Ectodermal cell (in vitro differentiated cells): ENCODE data around the gene MTCL1.

Source experiments
- H3K27ac ChIP-seq: 2 replicates; pipeline ENCODE4 v1.7.0; 2013; ENCODE audit warnings: mild to moderate bottlenecking, low read depth, low read length; ENCODE audit not compliant: insufficient read depth, poor library complexity, severe bottlenecking
- H3K27me3 ChIP-seq: 2 replicates; pipeline ENCODE4 v1.7.0; 2013; ENCODE audit warnings: mild to moderate bottlenecking, low read length; ENCODE audit not compliant: insufficient read depth, control insufficient read depth, poor library complexity, severe bottlenecking
- H3K36me3 ChIP-seq: one replicate; pipeline ENCODE4 v1.7.0; 2013; ENCODE audit warnings: low read length; ENCODE audit not compliant: control insufficient read depth, insufficient read depth
- H3K4me1 ChIP-seq: one replicate; pipeline ENCODE4 v1.7.0; 2013; ENCODE audit warnings: low read length; ENCODE audit not compliant: control insufficient read depth, insufficient read depth
- H3K4me3 ChIP-seq: 2 replicates; pipeline ENCODE4 v1.7.0; 2013; ENCODE audit warnings: low read depth, low read length, control low read depth; ENCODE audit not compliant: insufficient read depth
- H3K9me3 ChIP-seq: 2 replicates; pipeline ENCODE4 v1.7.0; 2013; ENCODE audit warnings: mild to moderate bottlenecking, low read length, moderate library complexity; ENCODE audit not compliant: control insufficient read depth
- WGBS, 2 experiments: methylation state at CpG; one replicate each; pipeline ENCODE4 v1.1.7; 2013; ENCODE audit warnings: missing lambda C conversion rate in 2 of 2; 5-methylcytosine and 5-hydroxymethylcytosine counted together

Gene MTCL1

DNA sequence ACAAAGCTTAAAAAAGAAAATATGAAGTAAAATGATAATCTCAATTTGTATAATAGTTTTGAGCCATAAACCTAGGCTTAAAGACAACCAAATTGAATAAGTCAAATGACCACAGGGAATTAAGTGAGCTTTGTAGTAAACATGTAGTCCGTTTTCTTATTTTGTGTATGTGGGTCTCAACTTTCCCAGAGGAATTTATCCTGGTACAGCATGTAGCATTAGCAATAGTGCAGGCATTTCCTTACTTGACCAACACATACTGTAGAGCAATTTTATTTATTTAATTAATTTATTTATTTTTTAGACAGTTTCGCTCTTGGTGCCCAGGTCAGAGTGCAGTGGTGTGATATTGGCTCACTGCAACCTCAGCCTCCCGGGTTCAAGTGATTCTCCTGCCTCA lies 37.5 kb upstream of the MTCL1 start:
- H3K4me3 ChIP-seq: no peak overlapping the region
- no peaks in the 10 kb centered on the region for H3K36me3 ChIP-seq
- no peak overlapping the region for H3K27ac ChIP-seq
- no peaks in the 10 kb centered on the region for H3K9me3 ChIP-seq
- no peaks in the 10 kb centered on the region for H3K27me3 ChIP-seq
- 92 to 96% methylated on average over 3 of the region's 3 CpGs for WGBS, 2 experiments
- H3K4me1 ChIP-seq: peaks cover 9% of the 10 kb centered on the region

- Histone ChIP-seq H3K36me3 (no peaks in the 10 kb centered on the region), H3K4me3 (no peak overlapping the region), H3K9me3 (no peaks in the 10 kb centered on the region), H3K27me3 (no peaks in the 10 kb centered on the region), H3K27ac (no peak overlapping the region), H3K4me1 (peaks cover 4% of the 10 kb centered on the region)
Observed at GRCh38 chr18:8668381-8668780, 37.0 kb upstream of the MTCL1 start.

GRCh38 chr18:8669571-8669970 lies 35.8 kb upstream of the MTCL1 start:
- H3K4me1 ChIP-seq: no peaks in the 10 kb centered on the region
- H3K27me3 ChIP-seq: no peaks in the 10 kb centered on the region
- H3K36me3 ChIP-seq: no peaks in the 10 kb centered on the region
- H3K4me3 ChIP-seq: no peak overlapping the region
- no peak overlapping the region for H3K27ac ChIP-seq
- WGBS, 2 experiments: 83 to 93% methylated on average over 4 of the region's 4 CpGs
- H3K9me3 ChIP-seq: no peaks in the 10 kb centered on the region

DNA sequence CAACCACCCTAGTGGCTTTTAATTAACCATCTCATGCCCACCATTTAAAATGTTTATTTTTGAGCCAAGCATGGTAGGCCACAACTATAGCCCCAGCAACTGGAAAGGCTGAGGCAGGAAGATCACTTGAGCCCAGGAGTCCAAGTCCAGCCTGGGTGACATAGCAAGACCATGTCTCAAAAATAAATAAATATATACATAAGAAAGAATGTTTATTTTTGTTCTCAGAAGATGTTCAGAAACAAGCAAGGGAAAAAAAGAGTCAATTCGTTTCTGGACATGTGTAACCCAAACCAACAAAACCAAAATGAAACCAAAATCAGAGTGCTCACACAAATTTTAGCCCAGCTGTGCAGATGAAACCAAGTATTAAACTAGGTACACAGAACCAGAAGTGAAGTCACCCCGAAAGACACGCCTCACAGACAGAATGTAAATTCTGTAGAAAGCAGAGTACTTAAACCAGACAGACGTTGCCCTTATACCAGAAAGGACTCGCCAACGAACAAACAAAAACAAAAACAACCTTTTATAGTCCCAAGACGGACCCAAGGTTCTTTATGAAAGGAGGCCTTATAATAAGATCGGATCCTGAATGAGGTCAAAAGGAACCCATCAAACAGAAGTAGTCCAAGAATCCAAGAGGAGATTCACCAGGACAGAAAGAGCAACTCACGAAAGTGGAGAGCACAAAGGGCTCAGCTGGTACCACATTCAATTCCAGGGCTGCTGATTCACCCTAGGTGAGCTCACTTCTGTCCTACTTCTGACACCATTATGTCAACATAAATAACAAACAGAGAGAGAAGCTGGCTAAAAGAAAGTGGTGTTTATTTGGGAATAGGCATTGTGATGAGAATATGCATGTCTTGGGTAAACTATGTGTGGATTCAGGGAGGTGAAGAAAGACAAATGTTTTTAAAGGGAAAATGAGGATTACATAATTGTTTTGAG lies 31.8 kb upstream of the MTCL1 start:
- no peaks in the 10 kb centered on the region for H3K4me1 ChIP-seq
- no peak overlapping the region for H3K4me3 ChIP-seq
- no peaks in the 10 kb centered on the region for H3K9me3 ChIP-seq
- 92 to 93% methylated on average over 7 to 9 of the region's 9 CpGs for WGBS, 2 experiments
- no peaks in the 10 kb centered on the region for H3K36me3 ChIP-seq
- no peak overlapping the region for H3K27ac ChIP-seq
- H3K27me3 ChIP-seq: no peaks in the 10 kb centered on the region

DNA sequence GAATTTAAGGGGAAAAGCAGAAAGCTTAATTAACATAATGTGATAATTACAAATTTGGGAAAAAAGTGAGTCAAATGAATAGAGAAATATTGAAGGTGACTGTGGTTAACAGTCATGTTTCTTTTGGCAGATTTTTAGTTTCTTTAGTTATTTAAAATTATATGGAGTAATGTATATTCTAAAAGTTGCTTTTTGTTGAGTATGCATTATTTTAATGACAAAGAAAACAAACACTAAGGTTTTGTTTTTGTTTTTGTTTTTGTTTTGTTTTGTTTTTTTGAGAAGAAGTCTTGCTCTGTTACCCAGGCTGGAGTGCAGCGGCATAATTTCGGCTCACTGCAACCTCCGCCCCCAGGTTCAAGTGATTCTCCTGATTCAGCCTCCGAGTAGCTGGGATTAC lies 30.3 kb upstream of the MTCL1 start:
- Histone ChIP-seq H3K4me1 (no peaks in the 10 kb centered on the region), H3K27me3 (no peaks in the 10 kb centered on the region), H3K9me3 (no peaks in the 10 kb centered on the region), H3K4me3 (no peak overlapping the region), H3K36me3 (no peaks in the 10 kb centered on the region), H3K27ac (no peak overlapping the region)
- 78 to 84% methylated on average over 4 of the region's 4 CpGs for WGBS, 2 experiments

DNA sequence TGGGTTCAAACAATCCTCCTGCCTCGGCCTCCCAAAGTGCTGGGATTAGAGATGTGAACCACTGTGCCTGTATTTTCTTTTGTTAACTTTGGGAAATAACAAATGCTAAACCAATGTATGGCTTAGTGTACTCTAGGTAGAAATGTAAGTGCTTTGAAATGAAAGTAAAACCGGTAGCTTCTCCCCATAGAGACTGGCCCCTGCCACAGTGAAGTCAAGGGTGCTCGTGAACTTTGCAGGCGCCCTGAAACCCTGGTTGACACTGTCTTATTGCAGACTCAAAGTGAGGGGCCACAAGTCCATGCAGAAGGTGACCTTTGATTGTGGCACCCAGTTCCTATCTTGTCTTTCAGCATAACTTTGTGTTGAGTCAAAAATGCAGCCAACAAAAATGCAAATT lies 24.2 kb upstream of the MTCL1 start:
- 94 to 97% methylated on average over 4 of the region's 4 CpGs for WGBS, 2 experiments
- Histone ChIP-seq H3K9me3 (no peaks in the 10 kb centered on the region), H3K27ac (no peak overlapping the region), H3K36me3 (no peaks in the 10 kb centered on the region), H3K27me3 (no peaks in the 10 kb centered on the region), H3K4me1 (peaks cover 14% of the 10 kb centered on the region), H3K4me3 (no peak overlapping the region)

DNA sequence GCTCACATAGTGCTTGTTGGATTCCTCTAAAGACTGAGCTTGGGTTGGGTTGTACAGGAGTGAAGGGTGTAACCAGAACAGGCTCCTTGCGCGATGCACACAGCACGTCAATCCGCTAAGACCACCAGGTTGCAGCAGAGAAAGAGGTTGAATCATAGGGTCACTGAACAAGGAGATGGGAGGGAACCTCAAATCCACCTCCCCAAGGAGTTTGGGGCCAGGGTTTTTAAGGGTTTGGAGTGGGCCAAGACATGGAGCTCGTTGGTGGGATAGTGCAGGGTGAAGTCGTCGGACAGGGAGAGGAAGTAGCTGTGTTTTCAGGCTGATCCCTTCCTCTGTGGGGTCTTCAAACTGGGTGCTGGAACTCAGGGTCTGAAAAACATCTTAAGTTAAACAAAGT lies 20.8 kb upstream of the MTCL1 start:
- WGBS, 2 experiments: 93 to 98% methylated on average over 7 of the region's 7 CpGs
- no peaks in the 10 kb centered on the region for H3K27me3 ChIP-seq
- H3K4me1 ChIP-seq: peaks cover 14% of the 10 kb centered on the region
- no peak overlapping the region for H3K4me3 ChIP-seq
- H3K27ac ChIP-seq: no peak overlapping the region
- H3K9me3 ChIP-seq: no peaks in the 10 kb centered on the region
- H3K36me3 ChIP-seq: no peaks in the 10 kb centered on the region

DNA sequence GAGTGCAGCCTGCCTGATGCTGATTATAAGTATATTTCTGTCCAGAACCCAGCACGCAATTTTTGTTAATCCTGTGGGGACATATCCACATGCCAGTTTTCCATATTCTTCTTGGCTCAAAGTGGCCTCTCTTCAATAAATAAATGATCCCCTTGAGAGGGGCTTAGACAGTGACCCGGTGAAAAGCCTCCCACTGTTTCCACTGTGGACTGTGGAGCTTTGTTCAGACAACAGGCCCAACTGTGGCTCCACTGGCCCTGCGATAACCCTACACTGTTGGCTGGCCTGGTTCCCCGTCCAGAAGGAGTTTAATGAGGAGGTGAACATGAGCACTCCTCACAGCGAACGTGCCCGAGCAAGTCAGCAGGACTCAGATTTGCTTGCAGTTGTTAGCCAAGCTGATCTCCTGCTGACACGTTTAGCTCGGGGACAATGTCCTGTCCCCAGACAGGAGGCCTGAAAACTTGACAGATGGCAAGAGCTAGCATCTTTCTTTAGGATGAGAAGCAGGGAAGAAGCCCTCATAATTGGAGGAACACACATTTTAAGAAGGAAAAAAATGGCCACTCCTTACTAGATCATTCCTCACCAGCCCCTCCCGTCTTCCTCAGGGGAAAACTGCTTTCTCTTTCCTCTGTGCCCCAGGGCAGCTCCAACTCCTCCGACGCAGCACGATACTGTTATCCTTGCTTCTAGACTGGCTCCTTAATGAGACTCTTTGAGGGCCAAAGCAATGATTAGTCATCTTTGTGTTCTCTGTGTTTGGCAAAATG lies 20.0 kb upstream of the MTCL1 start:
- WGBS, 2 experiments: 65 to 66% methylated on average over 13 of the region's 13 CpGs
- H3K27ac ChIP-seq: peak overlapping the region; percentile 18

GRCh38 chr18:8685914-8686216 lies 19.5 kb upstream of the MTCL1 start:
- Histone ChIP-seq H3K27me3 (no peaks in the 10 kb centered on the region), H3K27ac (no peak overlapping the region), H3K36me3 (no peaks in the 10 kb centered on the region), H3K4me1 (peaks cover 14% of the 10 kb centered on the region), H3K9me3 (no peaks in the 10 kb centered on the region), H3K4me3 (no peak overlapping the region)
- 91 to 93% methylated on average over 8 of the region's 8 CpGs for WGBS, 2 experiments

More for the DNA sequence above, 20.0 kb upstream of the MTCL1 start:
- Histone ChIP-seq H3K9me3 (no peaks in the 10 kb centered on the region), H3K4me1 (peaks cover 14% of the 10 kb centered on the region), H3K4me3 (no peak overlapping the region), H3K36me3 (no peaks in the 10 kb centered on the region), H3K27me3 (no peaks in the 10 kb centered on the region)

DNA sequence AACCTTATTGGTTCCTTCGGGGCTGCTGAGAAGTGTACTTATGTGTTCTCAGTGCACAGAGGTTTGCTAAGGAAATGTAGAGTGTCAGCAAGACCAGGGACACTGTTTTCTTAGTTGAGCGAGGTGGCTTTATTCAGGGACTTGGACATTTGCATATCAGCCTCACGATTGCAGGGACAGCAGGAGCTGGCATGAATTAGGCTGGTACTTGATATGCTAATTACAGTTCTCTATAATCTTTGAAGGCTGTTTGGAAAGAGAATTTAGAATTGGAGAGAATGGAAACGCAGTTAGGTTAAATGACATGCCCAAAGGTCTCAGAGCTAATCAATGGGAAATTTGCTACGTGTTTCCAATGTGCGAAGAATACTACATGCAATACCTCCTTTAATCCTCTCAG lies 18.7 kb upstream of the MTCL1 start:
- 45 to 59% methylated on average over 5 to 6 of the region's 6 CpGs for WGBS, 2 experiments
- H3K4me3 ChIP-seq: no peak overlapping the region
- H3K27ac ChIP-seq: no peak overlapping the region

More for the DNA sequence above, 18.7 kb upstream of the MTCL1 start:
- peaks cover 14% of the 10 kb centered on the region for H3K4me1 ChIP-seq
- H3K9me3 ChIP-seq: no peaks in the 10 kb centered on the region
- no peaks in the 10 kb centered on the region for H3K36me3 ChIP-seq
- no peaks in the 10 kb centered on the region for H3K27me3 ChIP-seq
